Neural cell (in vitro differentiated cells): ENCODE results near the gene ZNF839. TPM values are rescaled to one million over a fixed set of nuclear protein-coding genes. Genes with fewer than 3 reads are reported as not detected.

ENCODE experiments used
- H2AFZ ChIP-seq: fragments of 200-600, 300-800 bp; sonication (generic), shearing (Covaris generic); 2 replicates; pipeline ENCODE4 v1.6.0; 2014; ENCODE audit warnings: low read depth, mild to moderate bottlenecking, antibody characterized with exemption, low read length, moderate library complexity
- H3F3A ChIP-seq: fragments of 200-600 bp; shearing (Covaris generic); 2 replicates; pipeline ENCODE4 v1.6.1; 2016; ENCODE audit warnings: mild to moderate bottlenecking, moderate library complexity, mixed read lengths, antibody characterized with exemption, low read length; ENCODE audit not compliant: insufficient read depth, poor library complexity, severe bottlenecking
- H3K27ac ChIP-seq: fragments of 200-600, 300-800 bp; sonication (generic), shearing (Covaris generic); 2 replicates; pipeline ENCODE4 v1.5.1; 2014; ENCODE audit warnings: mild to moderate bottlenecking, low read length, moderate library complexity
- H3K27me3 ChIP-seq: fragments of 300-800, 200-600 bp; sonication (generic), shearing (Covaris generic); 2 replicates; pipeline ENCODE4 v1.6.0; 2014; ENCODE audit warnings: mild to moderate bottlenecking, low read depth, low read length, moderate library complexity; ENCODE audit not compliant: insufficient read depth
- H3K36me3 ChIP-seq: fragments of 300-800, 200-600 bp; sonication (generic), shearing (Covaris generic); 2 replicates; pipeline ENCODE4 v1.5.1; 2014; ENCODE audit warnings: mild to moderate bottlenecking, antibody characterized with exemption, low read length, moderate library complexity; ENCODE audit not compliant: insufficient read depth
- H3K4me2 ChIP-seq: fragments of 300-800, 200-600 bp; sonication (generic), shearing (Covaris generic); 2 replicates; pipeline ENCODE4 v1.6.0; 2014; ENCODE audit warnings: mild to moderate bottlenecking, low read length
- H3K4me3 ChIP-seq: fragments of 300-800, 200-600 bp; sonication (generic), shearing (Covaris generic); 2 replicates; pipeline ENCODE4 v1.5.1; 2014; ENCODE audit warnings: mild to moderate bottlenecking, low read length, moderate library complexity
- H3K79me2 ChIP-seq: fragments of 200-600 bp; shearing (Covaris generic); replicated peaks from 2 replicates; pipeline ENCODE4 v1.6.0; 2014; ENCODE audit warnings: mild to moderate bottlenecking, low read length, moderate library complexity; ENCODE audit not compliant: insufficient read depth
- H3K9ac ChIP-seq: fragments of 300-800, 200-600 bp; sonication (generic), shearing (Covaris generic); 2 replicates; pipeline ENCODE4 v1.6.1; 2016; ENCODE audit warnings: mild to moderate bottlenecking, low read length, mixed read lengths
- H3K9me2 ChIP-seq: fragments of 200-600 bp; shearing (Covaris generic); 2 replicates; pipeline ENCODE4 v1.6.1; 2016; ENCODE audit warnings: mild to moderate bottlenecking, low read length, mixed read lengths; ENCODE audit not compliant: insufficient read depth
- H3K9me3 ChIP-seq: fragments of 200-600, 300-800 bp; sonication (generic), shearing (Covaris generic); 2 replicates; pipeline ENCODE4 v1.6.1; 2016; ENCODE audit warnings: mild to moderate bottlenecking, mixed run types, low read length, moderate library complexity, mixed read lengths
- H4K20me1 ChIP-seq: fragments of 200-600 bp; shearing (Covaris generic); 2 replicates; pipeline ENCODE4 v1.6.1; 2016; ENCODE audit warnings: mild to moderate bottlenecking, mixed run types; ENCODE audit not compliant: insufficient read depth
- EP300 ChIP-seq: fragments of 450-650 bp; conservative IDR thresholded peaks from 2 replicates; pipeline ENCODE4 v1.6.1; 2014; ENCODE audit warnings: antibody characterized with exemption, mild to moderate bottlenecking, moderate library complexity; ENCODE audit not compliant: poor library complexity, severe bottlenecking
- EZH2 ChIP-seq: fragments of 200-600, 300-800 bp; shearing (Covaris generic), sonication (generic); IDR thresholded peaks from 2 replicates; pipeline ENCODE4 v1.6.1; 2014; ENCODE audit warnings: antibody characterized with exemption, low read length, borderline replicate concordance, mild to moderate bottlenecking; ENCODE audit not compliant: insufficient read depth, poor library complexity, severe bottlenecking
- MXI1 ChIP-seq: fragments of 450-650 bp; conservative IDR thresholded peaks from 2 replicates; pipeline ENCODE4 v1.6.1; 2014; ENCODE audit warnings: antibody characterized with exemption, mild to moderate bottlenecking; ENCODE audit not compliant: poor library complexity, severe bottlenecking
- POLR2AphosphoS5 ChIP-seq: IDR thresholded peaks from 2 replicates; pipeline ENCODE4 v1.6.1; 2012
- RAD21 ChIP-seq: fragments of 450-650 bp; conservative IDR thresholded peaks from 2 replicates; pipeline ENCODE4 v1.6.1; 2014; ENCODE audit warnings: antibody characterized with exemption, mild to moderate bottlenecking, moderate library complexity
- SMC3 ChIP-seq: fragments of 450-650 bp; conservative IDR thresholded peaks from 2 replicates; pipeline ENCODE4 v1.6.1; 2014; ENCODE audit warnings: antibody characterized with exemption, mild to moderate bottlenecking, moderate library complexity; ENCODE audit not compliant: poor library complexity
- TAF1 ChIP-seq: IDR thresholded peaks from 2 replicates; pipeline ENCODE4 v1.6.1; 2012; ENCODE audit warnings: low read depth
- polyA plus RNA-seq: library from polyadenylated mRNA; depleted of rRNA; stranded (reverse); fragments of >200 nt; gene quantifications from 2 replicates; pipeline ENCODE4 v1.2.3, GENCODE V29; 2014
- TF ChIP-seq, protein P1 (sequence below): fragments of 450-650 bp; IDR thresholded peaks from 2 replicates; pipeline ENCODE4 v1.5.1; 2014; ENCODE audit warnings: antibody characterized with exemption, mild to moderate bottlenecking, moderate library complexity; ENCODE audit not compliant: poor library complexity, severe bottlenecking
- TF ChIP-seq, protein P2 (sequence below): IDR thresholded peaks from 2 replicates; pipeline ENCODE4 v1.6.1; 2012; ENCODE audit warnings: borderline replicate concordance

ZNF839 gene
- polyA plus RNA-seq, 1 donor from 2014 or later: 15.3 TPM

DNA sequence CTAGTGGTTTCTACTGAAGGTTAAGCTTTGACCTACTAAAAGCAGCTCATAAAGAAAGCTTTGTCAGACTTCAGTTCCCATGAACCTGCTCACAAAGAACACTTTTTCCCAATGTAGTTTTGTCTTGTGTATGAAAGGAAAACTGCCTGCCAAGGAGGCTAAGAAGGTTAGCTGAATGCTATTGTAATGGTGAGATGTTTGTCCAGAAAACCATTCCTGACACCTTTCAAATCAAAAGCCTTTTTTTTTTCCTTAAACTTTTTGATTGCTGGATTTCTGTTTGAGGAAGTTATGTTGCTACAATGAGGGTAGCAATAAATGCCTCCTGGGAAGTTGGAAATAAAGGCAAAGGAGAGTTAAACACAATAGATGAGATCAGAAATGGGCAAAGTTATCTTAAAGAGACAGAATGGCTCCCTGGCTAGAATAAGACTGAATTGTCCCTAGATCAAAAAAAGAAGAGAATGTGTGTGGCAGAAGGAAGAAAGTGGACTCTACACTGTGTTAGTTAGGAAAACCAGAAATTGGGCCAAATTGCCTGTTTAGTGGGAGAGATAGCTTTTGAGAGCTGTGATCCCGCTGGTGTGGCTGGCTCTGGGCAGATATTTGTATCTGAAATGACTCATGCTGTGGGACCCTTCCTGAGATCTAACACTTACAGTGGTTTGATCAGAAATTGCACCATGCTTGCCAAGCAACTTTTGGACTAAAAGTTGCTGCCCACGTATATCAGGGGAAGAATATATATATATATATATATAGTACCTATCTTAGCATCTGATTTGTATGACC lies 70.7 kb downstream of the ZNF839 start:
- peaks cover 5% of the 10 kb centered on the region for H3K36me3 ChIP-seq
- no peak overlapping the region for H3K4me2 ChIP-seq

More for the DNA sequence above, 70.7 kb downstream of the ZNF839 start:
- TF ChIP-seq RAD21 (no peak), POLR2AphosphoS5 (no peak), TAF1 (no peak), EZH2 (no peak), EP300 (no peak), SMC3 (no peak), MXI1 (no peak)
- TF ChIP-seq, protein P1, sequence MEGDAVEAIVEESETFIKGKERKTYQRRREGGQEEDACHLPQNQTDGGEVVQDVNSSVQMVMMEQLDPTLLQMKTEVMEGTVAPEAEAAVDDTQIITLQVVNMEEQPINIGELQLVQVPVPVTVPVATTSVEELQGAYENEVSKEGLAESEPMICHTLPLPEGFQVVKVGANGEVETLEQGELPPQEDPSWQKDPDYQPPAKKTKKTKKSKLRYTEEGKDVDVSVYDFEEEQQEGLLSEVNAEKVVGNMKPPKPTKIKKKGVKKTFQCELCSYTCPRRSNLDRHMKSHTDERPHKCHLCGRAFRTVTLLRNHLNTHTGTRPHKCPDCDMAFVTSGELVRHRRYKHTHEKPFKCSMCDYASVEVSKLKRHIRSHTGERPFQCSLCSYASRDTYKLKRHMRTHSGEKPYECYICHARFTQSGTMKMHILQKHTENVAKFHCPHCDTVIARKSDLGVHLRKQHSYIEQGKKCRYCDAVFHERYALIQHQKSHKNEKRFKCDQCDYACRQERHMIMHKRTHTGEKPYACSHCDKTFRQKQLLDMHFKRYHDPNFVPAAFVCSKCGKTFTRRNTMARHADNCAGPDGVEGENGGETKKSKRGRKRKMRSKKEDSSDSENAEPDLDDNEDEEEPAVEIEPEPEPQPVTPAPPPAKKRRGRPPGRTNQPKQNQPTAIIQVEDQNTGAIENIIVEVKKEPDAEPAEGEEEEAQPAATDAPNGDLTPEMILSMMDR: no peak
- TF ChIP-seq, protein P2, sequence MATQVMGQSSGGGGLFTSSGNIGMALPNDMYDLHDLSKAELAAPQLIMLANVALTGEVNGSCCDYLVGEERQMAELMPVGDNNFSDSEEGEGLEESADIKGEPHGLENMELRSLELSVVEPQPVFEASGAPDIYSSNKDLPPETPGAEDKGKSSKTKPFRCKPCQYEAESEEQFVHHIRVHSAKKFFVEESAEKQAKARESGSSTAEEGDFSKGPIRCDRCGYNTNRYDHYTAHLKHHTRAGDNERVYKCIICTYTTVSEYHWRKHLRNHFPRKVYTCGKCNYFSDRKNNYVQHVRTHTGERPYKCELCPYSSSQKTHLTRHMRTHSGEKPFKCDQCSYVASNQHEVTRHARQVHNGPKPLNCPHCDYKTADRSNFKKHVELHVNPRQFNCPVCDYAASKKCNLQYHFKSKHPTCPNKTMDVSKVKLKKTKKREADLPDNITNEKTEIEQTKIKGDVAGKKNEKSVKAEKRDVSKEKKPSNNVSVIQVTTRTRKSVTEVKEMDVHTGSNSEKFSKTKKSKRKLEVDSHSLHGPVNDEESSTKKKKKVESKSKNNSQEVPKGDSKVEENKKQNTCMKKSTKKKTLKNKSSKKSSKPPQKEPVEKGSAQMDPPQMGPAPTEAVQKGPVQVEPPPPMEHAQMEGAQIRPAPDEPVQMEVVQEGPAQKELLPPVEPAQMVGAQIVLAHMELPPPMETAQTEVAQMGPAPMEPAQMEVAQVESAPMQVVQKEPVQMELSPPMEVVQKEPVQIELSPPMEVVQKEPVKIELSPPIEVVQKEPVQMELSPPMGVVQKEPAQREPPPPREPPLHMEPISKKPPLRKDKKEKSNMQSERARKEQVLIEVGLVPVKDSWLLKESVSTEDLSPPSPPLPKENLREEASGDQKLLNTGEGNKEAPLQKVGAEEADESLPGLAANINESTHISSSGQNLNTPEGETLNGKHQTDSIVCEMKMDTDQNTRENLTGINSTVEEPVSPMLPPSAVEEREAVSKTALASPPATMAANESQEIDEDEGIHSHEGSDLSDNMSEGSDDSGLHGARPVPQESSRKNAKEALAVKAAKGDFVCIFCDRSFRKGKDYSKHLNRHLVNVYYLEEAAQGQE: no peak
- no peak overlapping the region for H3K4me3 ChIP-seq
- no peak overlapping the region for H2AFZ ChIP-seq
- H3K27me3 ChIP-seq: no peaks in the 10 kb centered on the region
- H4K20me1 ChIP-seq: no peaks in the 10 kb centered on the region
- no peaks in the 10 kb centered on the region for H3K9me3 ChIP-seq
- no peak overlapping the region for H3K9ac ChIP-seq
- H3K79me2 ChIP-seq: no peaks in the 10 kb centered on the region
- no peaks in the 10 kb centered on the region for H3F3A ChIP-seq
- H3K9me2 ChIP-seq: no peaks in the 10 kb centered on the region
- no peak overlapping the region for H3K27ac ChIP-seq

Other genes with a start within 250 kb of the ZNF839 start
- gene HSP90AA1, start 232.7 kb upstream of the ZNF839 start, polyA plus RNA-seq: 206 and 232 TPM in 2 replicates
- gene WDR20, start 179.8 kb upstream of the ZNF839 start, polyA plus RNA-seq: 26.3 and 28.6 TPM in 2 replicates
- 63.6 and 89.8 TPM in 2 replicates for gene MOK, start 14.6 kb upstream of the ZNF839 start, polyA plus RNA-seq
- gene CINP, start 43.1 kb downstream of the ZNF839 start, polyA plus RNA-seq: 23.1 and 31.6 TPM in 2 replicates
- gene TECPR2, start 43.2 kb downstream of the ZNF839 start, polyA plus RNA-seq: 6.7 and 7.0 TPM in 2 replicates
- gene ANKRD9, start 190.0 kb downstream of the ZNF839 start, polyA plus RNA-seq: 1.5 and 2.0 TPM in 2 replicates